SK-N-SH treated with all-trans-retinoic acid at 6 μM for 48 hours (cell line): ENCODE data around the gene TRPM2.

Source experiments
- PPARA ChIP-seq: fragments of 250-450 bp; sonication (Bioruptor Pico); IDR thresholded peaks from 2 replicates; pipeline ENCODE4 v1.5.0; 2020; ENCODE audit warnings: mild to moderate bottlenecking, borderline replicate concordance
- ZC3H10 ChIP-seq: fragments of 250-450 bp; sonication (Bioruptor Pico); IDR thresholded peaks from 2 replicates; pipeline ENCODE4 v1.5.1; 2021; ENCODE audit warnings: mild to moderate bottlenecking, moderate library complexity

GRCh38 chr21:44444286-44444931 is 91.0 kb downstream of the TRPM2 start:
- no peak for TF ChIP-seq ZC3H10 (CRISPR knock-in tag)
- TF ChIP-seq PPARA = no peak
